Measurements from ENCODE around the gene NT5C1A.

- TF ChIP-seq, protein P1, sequence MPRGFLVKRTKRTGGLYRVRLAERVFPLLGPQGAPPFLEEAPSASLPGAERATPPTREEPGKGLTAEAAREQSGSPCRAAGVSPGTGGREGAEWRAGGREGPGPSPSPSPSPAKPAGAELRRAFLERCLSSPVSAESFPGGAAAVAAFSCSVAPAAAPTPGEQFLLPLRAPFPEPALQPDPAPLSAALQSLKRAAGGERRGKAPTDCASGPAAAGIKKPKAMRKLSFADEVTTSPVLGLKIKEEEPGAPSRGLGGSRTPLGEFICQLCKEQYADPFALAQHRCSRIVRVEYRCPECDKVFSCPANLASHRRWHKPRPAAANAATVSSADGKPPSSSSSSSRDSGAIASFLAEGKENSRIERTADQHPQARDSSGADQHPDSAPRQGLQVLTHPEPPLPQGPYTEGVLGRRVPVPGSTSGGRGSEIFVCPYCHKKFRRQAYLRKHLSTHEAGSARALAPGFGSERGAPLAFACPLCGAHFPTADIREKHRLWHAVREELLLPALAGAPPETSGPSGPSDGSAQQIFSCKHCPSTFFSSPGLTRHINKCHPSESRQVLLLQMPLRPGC (tag by site-specific recombination; IDR thresholded peaks at IDR 0.05), result no peak
- TF ChIP-seq, protein P2, sequence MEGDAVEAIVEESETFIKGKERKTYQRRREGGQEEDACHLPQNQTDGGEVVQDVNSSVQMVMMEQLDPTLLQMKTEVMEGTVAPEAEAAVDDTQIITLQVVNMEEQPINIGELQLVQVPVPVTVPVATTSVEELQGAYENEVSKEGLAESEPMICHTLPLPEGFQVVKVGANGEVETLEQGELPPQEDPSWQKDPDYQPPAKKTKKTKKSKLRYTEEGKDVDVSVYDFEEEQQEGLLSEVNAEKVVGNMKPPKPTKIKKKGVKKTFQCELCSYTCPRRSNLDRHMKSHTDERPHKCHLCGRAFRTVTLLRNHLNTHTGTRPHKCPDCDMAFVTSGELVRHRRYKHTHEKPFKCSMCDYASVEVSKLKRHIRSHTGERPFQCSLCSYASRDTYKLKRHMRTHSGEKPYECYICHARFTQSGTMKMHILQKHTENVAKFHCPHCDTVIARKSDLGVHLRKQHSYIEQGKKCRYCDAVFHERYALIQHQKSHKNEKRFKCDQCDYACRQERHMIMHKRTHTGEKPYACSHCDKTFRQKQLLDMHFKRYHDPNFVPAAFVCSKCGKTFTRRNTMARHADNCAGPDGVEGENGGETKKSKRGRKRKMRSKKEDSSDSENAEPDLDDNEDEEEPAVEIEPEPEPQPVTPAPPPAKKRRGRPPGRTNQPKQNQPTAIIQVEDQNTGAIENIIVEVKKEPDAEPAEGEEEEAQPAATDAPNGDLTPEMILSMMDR (tag by site-specific recombination; IDR thresholded peaks at IDR 0.05), result no peak
- no peak for TF ChIP-seq ZNF23 (tag by site-specific recombination; IDR thresholded peaks at IDR 0.05; ENCODE audit: borderline replicate concordance)
- TF ChIP-seq ZBTB7A (tag by site-specific recombination; IDR thresholded peaks at IDR 0.05; ENCODE audit: low read depth), result no peak
- no peak for TF ChIP-seq ZNF155 (tag by site-specific recombination; IDR thresholded peaks at IDR 0.05)
- no peak for TF ChIP-seq ZNF426 (tag by site-specific recombination; IDR thresholded peaks at IDR 0.05)
- TF ChIP-seq ZNF624 (tag by site-specific recombination; IDR thresholded peaks at IDR 0.05), result no peak
- TF ChIP-seq SCRT1 (tag by site-specific recombination; IDR thresholded peaks at IDR 0.05; ENCODE audit: borderline replicate concordance), result no peak
These were observed 29.1 kb downstream of the NT5C1A start for GRCh38 chr1:39642796-39643195.

Data from HEK293 (cell line).